NCI-H2196 (cell line): Measurements from ENCODE around the gene C1orf35.

Experiments
- DNase-seq: peaks from one replicate; lab custom pipeline; 2025; ENCODE audit not compliant: unreplicated experiment; lab: John Stamatoyannopoulos, UW

The C1orf35 gene

GRCh38 chr1:228095161-228095560, 8.0 kb downstream of the C1orf35 start:
- DNase-seq, result no peak

GRCh38 chr1:228094432-228095016, 8.6 kb downstream of the C1orf35 start:
- DNase-seq, result no peak

- no peak for DNase-seq
Measured at GRCh38 chr1:228093050-228093906, 9.8 kb downstream of the C1orf35 start.

GRCh38 chr1:228092342-228093049, 10.6 kb downstream of the C1orf35 start:
- DNase-seq, result no peak

- no peak for DNase-seq
Measured at GRCh38 chr1:228091084-228091483, 12.0 kb downstream of the C1orf35 start.

GRCh38 chr1:228090613-228091081, 12.5 kb downstream of the C1orf35 start:
- no peak for DNase-seq

- DNase-seq, result no peak
Measured at GRCh38 chr1:228089519-228090380, 13.4 kb downstream of the C1orf35 start.

- DNase-seq, result no peak
Measured at GRCh38 chr1:228088586-228089498, 14.3 kb downstream of the C1orf35 start.

GRCh38 chr1:228087771-228088251, 15.3 kb downstream of the C1orf35 start:
- DNase-seq, result no peak

GRCh38 chr1:228085287-228085951, 17.7 kb downstream of the C1orf35 start:
- peak; percentile 15 for DNase-seq

- no peak for DNase-seq
Measured at GRCh38 chr1:228084797-228085196, 18.3 kb downstream of the C1orf35 start.

GRCh38 chr1:228084325-228084724, 18.8 kb downstream of the C1orf35 start:
- no peak for DNase-seq

GRCh38 chr1:228083871-228084278, 19.2 kb downstream of the C1orf35 start:
- no peak for DNase-seq

- DNase-seq, result no peak
Measured at GRCh38 chr1:228082918-228083870, 19.9 kb downstream of the C1orf35 start.

- peak; percentile 98 for DNase-seq
Measured at GRCh38 chr1:228082214-228082917, 20.8 kb downstream of the C1orf35 start, which contains the start of gene ARF1. Gene ARF1 (plus strand): TSS chr1:228082708. CDS start chr1:228097115, 14,407 bp downstream.

GRCh38 chr1:228081578-228082213, 21.4 kb downstream of the C1orf35 start:
- no peak for DNase-seq

- DNase-seq, result no peak
Measured at GRCh38 chr1:228081144-228081543, 22.0 kb downstream of the C1orf35 start.
